Measurements from ENCODE around the gene EGFR.

- TF ChIP-seq CTCF (conservative IDR thresholded peaks at IDR 0.05): no peak
- no peak for TF ChIP-seq ZFX (IDR thresholded peaks at IDR 0.05)
Observed at GRCh38 chr7:55077561-55078410, 59.0 kb downstream of the EGFR start.

Measured in C4-2B (cell line).